ENCODE measurements around the gene IFITM1. TPM values are rescaled to one million over a fixed set of nuclear protein-coding genes. Genes with fewer than 3 reads are reported as not detected.

IFITM1 gene
- total RNA-seq, 1 donor = 64.4 TPM

DNA sequence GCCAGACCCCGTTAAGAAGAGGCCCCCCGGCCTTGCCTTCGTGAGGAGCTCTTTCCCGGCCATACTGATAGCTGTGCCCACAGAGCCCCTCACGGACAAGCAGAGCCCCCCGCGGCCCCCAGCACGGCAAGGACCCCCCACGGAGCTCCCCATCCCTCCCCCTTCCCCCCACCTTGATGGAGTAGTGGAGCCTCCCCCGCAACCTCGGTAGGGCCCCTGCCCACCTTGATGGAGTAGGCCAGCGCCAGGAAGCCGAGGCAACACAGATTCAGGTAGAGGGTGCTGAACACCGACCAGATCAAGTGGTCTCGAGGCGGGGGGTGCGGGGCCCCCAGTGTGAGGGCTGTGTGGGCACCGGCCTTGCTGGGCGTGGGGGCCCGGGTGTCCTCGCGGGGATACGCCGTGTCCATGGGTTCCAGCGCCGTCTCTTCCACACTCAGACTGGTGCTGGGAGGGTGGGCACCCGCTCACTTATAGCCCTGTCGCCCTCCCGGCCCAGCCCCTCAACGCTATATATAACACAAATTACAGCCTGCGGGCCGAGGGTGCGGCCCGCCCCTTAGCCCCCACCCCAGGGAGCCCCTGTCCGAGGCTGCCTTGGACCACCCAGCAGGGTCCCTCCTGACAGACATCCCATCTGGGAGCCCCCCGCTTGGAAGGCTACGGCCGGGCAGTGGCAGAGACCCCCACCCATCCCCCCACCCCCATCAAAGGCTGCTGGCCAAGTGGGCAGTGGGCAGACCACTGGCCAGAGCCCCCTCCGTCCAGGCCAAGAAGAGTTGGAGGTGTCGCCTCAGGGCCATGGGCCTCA is 14.6 kb upstream of the IFITM1 start, which contains the start of gene IFITM5:
Gene IFITM5 (minus strand): TSS at position 446 of the 811 bp plus-strand sequence. CDS start 36 bp downstream, at position 410.
- Histone ChIP-seq H3K4me3 (ENCODE audit: insufficient read depth, low read length) (no peak within 1 kb of the TSS), H3K4me1 (ENCODE audit: insufficient read depth, low read length) (no peaks in the 10 kb centered on the region), H3K27me3 (ENCODE audit: insufficient read depth, low read length) (peaks cover 15% of the 10 kb centered on the region), H3K79me2 (ENCODE audit: insufficient read depth, low read length) (no peaks in the 10 kb centered on the region), H3K27ac (ENCODE audit: low read depth, low read length) (no peak within 1 kb of the TSS), H3K9me3 (ENCODE audit: low read depth, low read length) (no peaks in the 10 kb centered on the region), H4K20me1 (ENCODE audit: insufficient read depth, low read length) (no peaks in the 10 kb centered on the region), H3K4me2 (ENCODE audit: insufficient read depth, low read length) (no peak within 1 kb of the TSS), H2AFZ (ENCODE audit: low read length) (no peak within 1 kb of the TSS), H3K36me3 (ENCODE audit: insufficient read depth, low read length) (no peaks in the 10 kb centered on the region)
- no peak for TF ChIP-seq CTCF (IDR thresholded peaks at IDR 0.05; ENCODE audit: extremely low read depth, low read depth, low read length)
- DNase-seq (ENCODE audit: insufficient read length, low spot score, missing footprints) = peak; percentile 78

DNA sequence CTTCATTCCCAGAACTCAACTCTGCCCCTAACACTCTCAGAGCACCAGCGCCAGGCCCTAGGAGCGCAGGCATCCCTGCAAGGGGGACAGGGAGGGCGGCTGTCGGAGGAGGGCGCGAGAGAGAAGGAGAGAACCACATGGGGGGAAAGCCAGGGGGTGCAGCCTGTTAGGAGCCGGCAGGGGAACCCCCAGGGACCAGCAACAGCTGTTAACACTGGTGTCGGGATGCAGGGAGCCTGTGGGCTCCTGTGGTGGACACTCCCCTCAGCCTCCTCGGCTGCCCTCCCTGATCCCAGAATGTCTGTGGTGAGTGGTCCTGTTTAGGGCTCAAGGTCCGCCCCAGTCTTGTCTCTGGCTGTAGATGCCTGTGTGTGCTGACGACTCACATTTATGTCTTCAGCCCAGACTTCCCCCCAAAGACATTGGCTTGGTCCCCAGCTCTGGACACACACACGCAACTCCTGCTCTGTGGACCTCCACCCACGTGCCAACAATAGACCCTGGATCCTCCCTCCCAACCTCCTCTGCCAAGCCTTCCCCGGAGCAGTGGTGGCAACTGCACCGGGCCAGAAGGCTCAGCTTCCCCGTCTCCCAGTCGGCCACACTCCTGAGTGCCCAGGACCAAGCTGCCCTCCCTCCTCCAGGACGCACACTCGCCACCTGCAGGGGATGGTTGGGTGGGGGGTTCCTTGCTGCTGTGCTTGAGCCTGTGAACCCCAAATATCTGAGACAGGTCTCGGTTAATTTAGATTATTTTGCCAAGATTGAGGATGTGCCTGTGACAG is 13.7 kb upstream of the IFITM1 start:
- peak; percentile 90 for DNase-seq (ENCODE audit: insufficient read length, low spot score, missing footprints)
- Histone ChIP-seq H3K27me3 (ENCODE audit: insufficient read depth, low read length) (peaks cover 15% of the 10 kb centered on the region), H4K20me1 (ENCODE audit: insufficient read depth, low read length) (no peaks in the 10 kb centered on the region), H3K9me3 (ENCODE audit: low read depth, low read length) (no peaks in the 10 kb centered on the region), H3K27ac (ENCODE audit: low read depth, low read length) (no peak overlapping the region), H2AFZ (ENCODE audit: low read length) (no peak overlapping the region), H3K79me2 (ENCODE audit: insufficient read depth, low read length) (no peaks in the 10 kb centered on the region), H3K36me3 (ENCODE audit: insufficient read depth, low read length) (no peaks in the 10 kb centered on the region), H3K4me2 (ENCODE audit: insufficient read depth, low read length) (no peak overlapping the region), H3K4me3 (ENCODE audit: insufficient read depth, low read length) (no peak overlapping the region), H3K4me1 (ENCODE audit: insufficient read depth, low read length) (no peaks in the 10 kb centered on the region)
- peak; percentile 17 for TF ChIP-seq CTCF (IDR thresholded peaks at IDR 0.05; ENCODE audit: extremely low read depth, low read depth, low read length)

DNA sequence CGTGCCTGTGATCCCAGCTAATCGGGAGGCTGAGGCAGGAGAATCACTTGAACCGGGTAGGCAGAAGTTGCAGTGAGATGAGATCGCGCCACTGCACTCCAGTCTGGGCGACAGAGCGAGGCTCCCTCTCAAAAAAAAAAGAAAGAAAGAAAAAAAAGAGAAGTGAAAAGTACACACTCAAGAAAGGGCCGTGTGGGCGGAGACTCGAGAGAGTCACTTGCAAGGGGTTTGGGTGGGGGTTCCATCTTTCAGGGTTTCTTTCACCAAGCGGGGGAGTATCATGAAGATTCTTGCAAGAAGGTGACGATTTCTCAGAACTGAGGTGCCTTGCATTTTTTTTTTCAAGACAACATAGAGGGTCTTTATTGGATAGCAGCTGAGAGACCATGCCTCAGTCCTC is 10.5 kb upstream of the IFITM1 start:
- Histone ChIP-seq H3K4me1 (ENCODE audit: insufficient read depth, low read length) (peaks cover 4% of the 10 kb centered on the region), H3K4me3 (ENCODE audit: insufficient read depth, low read length) (no peak overlapping the region), H3K9me3 (ENCODE audit: low read depth, low read length) (no peaks in the 10 kb centered on the region), H3K27me3 (ENCODE audit: insufficient read depth, low read length) (peaks cover 5% of the 10 kb centered on the region), H3K79me2 (ENCODE audit: insufficient read depth, low read length) (peaks cover 4% of the 10 kb centered on the region), H3K4me2 (ENCODE audit: insufficient read depth, low read length) (no peak overlapping the region), H3K36me3 (ENCODE audit: insufficient read depth, low read length) (no peaks in the 10 kb centered on the region), H2AFZ (ENCODE audit: low read length) (no peak overlapping the region), H4K20me1 (ENCODE audit: insufficient read depth, low read length) (no peaks in the 10 kb centered on the region), H3K27ac (ENCODE audit: low read depth, low read length) (no peak overlapping the region)
- no peak for TF ChIP-seq CTCF (IDR thresholded peaks at IDR 0.05; ENCODE audit: extremely low read depth, low read depth, low read length)
- DNase-seq (ENCODE audit: insufficient read length, low spot score, missing footprints) = no peak

DNA sequence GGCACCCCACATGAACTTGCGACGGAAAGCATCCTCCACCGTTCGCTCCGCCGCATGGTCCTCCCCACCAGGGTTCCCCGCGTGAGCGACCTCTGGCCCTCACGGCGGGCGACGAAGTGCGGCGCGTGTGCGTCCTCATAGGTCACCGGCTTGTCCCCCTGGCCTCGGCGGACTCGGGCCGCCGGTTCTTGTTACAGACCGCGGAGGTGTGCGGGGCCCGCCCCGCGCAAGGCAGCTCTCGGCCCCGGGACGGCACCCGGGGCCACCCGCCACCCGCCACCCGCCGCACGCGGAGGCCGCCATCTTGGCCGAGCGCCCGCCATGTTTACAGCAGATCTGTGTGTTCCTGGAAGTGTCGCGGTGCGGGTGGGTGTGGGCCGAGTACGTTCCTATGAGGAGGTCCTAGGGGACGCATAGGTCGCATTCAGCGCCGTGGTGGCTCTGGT is 9.8 kb upstream of the IFITM1 start:
- H3K27me3 ChIP-seq (ENCODE audit: insufficient read depth, low read length) = no peaks in the 10 kb centered on the region
- H3K9me3 ChIP-seq (ENCODE audit: low read depth, low read length) = no peaks in the 10 kb centered on the region
- no peaks in the 10 kb centered on the region for H4K20me1 ChIP-seq (ENCODE audit: insufficient read depth, low read length)
- no peak overlapping the region for H3K27ac ChIP-seq (ENCODE audit: low read depth, low read length)
- peaks cover 9% of the 10 kb centered on the region for H3K79me2 ChIP-seq (ENCODE audit: insufficient read depth, low read length)
- H2AFZ ChIP-seq (ENCODE audit: low read length) = no peak overlapping the region
- TF ChIP-seq CTCF (IDR thresholded peaks at IDR 0.05; ENCODE audit: extremely low read depth, low read depth, low read length) = no peak
- H3K4me2 ChIP-seq (ENCODE audit: insufficient read depth, low read length) = no peak overlapping the region
- H3K4me3 ChIP-seq (ENCODE audit: insufficient read depth, low read length) = no peak overlapping the region
- H3K4me1 ChIP-seq (ENCODE audit: insufficient read depth, low read length) = peaks cover 6% of the 10 kb centered on the region
- DNase-seq (ENCODE audit: insufficient read length, low spot score, missing footprints) = no peak
- H3K36me3 ChIP-seq (ENCODE audit: insufficient read depth, low read length) = no peaks in the 10 kb centered on the region
